Thyroid gland (tissue), 4 donors: ENCODE results near the gene PPIL4. TPM values are rescaled to one million over a fixed set of nuclear protein-coding genes. Genes with fewer than 3 reads are reported as not detected.
"Not testable (repeated sequence)": the region's sequence is repeated elsewhere in the genome, so short reads cannot be mapped to it uniquely, and the experiment has no call there.

Experiments
- DNase-seq, 2 donors: peaks; one replicate each; pipeline ENCODE4 v3.0.0-alpha.2; 2019
- H3K27ac ChIP-seq, 3 donors: fragments of 200-600 bp; sonication (generic); 1 replicate in 2 of 3; 2 replicates in 1 of 3; pipeline ENCODE4 v1.5.1; 2016 to 2019; ENCODE audit warnings: mild to moderate bottlenecking in 1 of 3, moderate library complexity in 1 of 3
- H3K27me3 ChIP-seq: fragments of 200-600 bp; sonication (generic); one replicate; pipeline ENCODE4 v1.5.1; 2019
- H3K36me3 ChIP-seq, 2 donors: fragments of 200-600 bp; sonication (generic); one replicate each; pipeline ENCODE4 v1.5.1; 2016 to 2019
- H3K4me1 ChIP-seq, 2 donors: fragments of 200-600 bp; sonication (generic); one replicate each; pipeline ENCODE4 v1.5.1; 2017 to 2019
- H3K4me3 ChIP-seq, 3 donors: fragments of 200-600 bp; sonication (generic); replicated peaks in 1 of 3; 1 replicate in 2 of 3; 2 replicates in 1 of 3; pipeline ENCODE4 v1.5.1; 2016; ENCODE audit warnings: mild to moderate bottlenecking in 1 of 3
- H3K9me3 ChIP-seq: fragments of 200-600 bp; sonication (generic); one replicate; pipeline ENCODE4 v1.5.1; 2017
- CTCF ChIP-seq, 6 experiments: fragments of 200-600 bp in 3 of 6; fragments of 450-650 bp in 3 of 6; sonication (generic) in 3 of 6; IDR thresholded peaks; one replicate each; pipeline ENCODE4 v1.5.1; 2016 to 2019; ENCODE audit warnings: antibody characterized with exemption in 6 of 6, mild to moderate bottlenecking in 2 of 6, inconsistent platforms in 1 of 6, moderate library complexity in 1 of 6
- POLR2A ChIP-seq, 2 donors: fragments of 450-650 bp; IDR thresholded peaks; one replicate each; pipeline ENCODE4 v1.6.1; 2017; ENCODE audit warnings: antibody characterized with exemption in 2 of 2, mild to moderate bottlenecking in 2 of 2, moderate library complexity in 1 of 2
- whole genome bisulfite sequencing, 2 donors: methylation state at CpG; one replicate each; pipeline ENCODE4 v1.1.5; 2017; 5-methylcytosine and 5-hydroxymethylcytosine counted together
- intact Hi-C: fragments of 100-400 bp; cut with DNase I; formaldehyde crosslinking; loops from one replicate; pipeline ENCODE4 v1.15.1; 2023
- total RNA-seq, 4 donors: library from RNA; depleted of rRNA; stranded (reverse); fragments of >200 nt; gene quantifications; one replicate each; pipeline ENCODE4 v1.2.3, GENCODE V29; 2016

The PPIL4 gene
- total RNA-seq, 4 donors from 2014 or later, result 42.4 to 57.2 (median 48.4) TPM

DNA sequence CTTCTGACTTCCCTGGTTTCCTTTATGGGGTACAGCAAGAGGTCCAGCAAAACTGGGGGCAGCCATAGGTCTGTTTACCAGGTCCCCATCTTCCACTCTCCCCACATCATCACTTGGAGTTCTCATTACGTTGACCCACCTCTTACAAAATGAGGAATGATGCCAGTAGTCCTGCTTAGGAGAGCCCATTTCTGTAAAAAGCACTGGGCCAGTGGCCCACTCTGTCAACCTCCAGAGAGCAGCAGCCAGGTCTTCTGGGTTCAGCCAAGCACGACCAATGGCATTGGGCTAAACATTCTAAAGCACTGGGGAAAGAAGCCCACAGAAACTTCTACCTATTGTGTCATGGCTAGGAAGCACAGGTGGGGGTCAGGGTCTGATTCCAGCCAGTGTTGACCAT, 74.9 kb downstream of the PPIL4 start:
- Histone ChIP-seq H3K4me1 (peaks cover 16 to 35% of the 10 kb centered on the region in 2 donors), H3K4me3 (no peak overlapping the region), H3K9me3 (no peaks in the 10 kb centered on the region), H3K36me3 (no peaks in the 10 kb centered on the region), H3K27ac (peak overlapping the region; percentile 48 to 75 (median 55)), H3K27me3 (no peaks in the 10 kb centered on the region)
- peak; percentile 80 for DNase-seq
- no peak for TF ChIP-seq CTCF (IDR thresholded peaks at IDR 0.05)
- TF ChIP-seq POLR2A (IDR thresholded peaks at IDR 0.05), result no peak
- intact Hi-C loops, result no loop called here
- WGBS, 2 donors, result 38 to 48% methylated on average over 1 to 2 of the region's 2 CpGs

- Histone ChIP-seq H3K36me3 (no peaks in the 10 kb centered on the region), H3K4me3 (no peak overlapping the region), H3K27ac (no peak overlapping the region), H3K9me3 (no peaks in the 10 kb centered on the region), H3K27me3 (no peaks in the 10 kb centered on the region), H3K4me1 (peaks cover 25 to 43% of the 10 kb centered on the region in 2 donors)
- DNase-seq, result no peak
- TF ChIP-seq CTCF (IDR thresholded peaks at IDR 0.05) (no peak), POLR2A (IDR thresholded peaks at IDR 0.05) (no peak)
- WGBS, 2 donors, result 88 to 91% methylated on average over 2 of the region's 2 CpGs
- intact Hi-C loops, result no loop called here
Observed at GRCh38 chr6:149468179-149468578, 77.7 kb downstream of the PPIL4 start.

DNA sequence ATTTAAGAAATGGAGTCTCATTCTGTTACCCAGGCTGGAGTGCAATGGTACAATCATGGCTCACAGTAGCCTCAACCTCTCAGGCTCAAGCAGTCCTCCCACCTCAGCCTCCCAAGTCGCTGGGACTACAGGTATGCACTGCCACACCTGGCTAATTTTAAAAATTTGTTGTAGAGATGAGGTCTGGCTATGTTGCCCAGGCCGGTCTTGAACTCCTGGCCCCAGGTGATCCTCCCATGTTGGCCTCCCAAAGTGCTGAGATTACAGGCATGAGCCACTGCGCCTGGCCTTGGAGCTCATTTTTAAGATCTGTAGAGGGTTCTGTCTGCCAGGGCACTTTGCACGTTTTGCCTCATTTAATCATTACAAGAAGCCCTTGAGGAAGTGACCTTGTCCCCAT, 78.6 kb downstream of the PPIL4 start:
- H3K4me3 ChIP-seq, result no peak overlapping the region
- DNase-seq, result no peak
- no peaks in the 10 kb centered on the region for H3K9me3 ChIP-seq
- H3K36me3 ChIP-seq, result no peaks in the 10 kb centered on the region
- H3K27me3 ChIP-seq, result no peaks in the 10 kb centered on the region
- TF ChIP-seq CTCF (IDR thresholded peaks at IDR 0.05) (no peak), POLR2A (IDR thresholded peaks at IDR 0.05) (no peak)
- peaks cover 19 to 35% of the 10 kb centered on the region in 2 donors for H3K4me1 ChIP-seq
- intact Hi-C loops, result no loop called here
- WGBS, 2 donors, result 79 to 93% methylated on average over 4 of the region's 4 CpGs
- no peak overlapping the region for H3K27ac ChIP-seq

- intact Hi-C loops, result no loop called here
- Histone ChIP-seq H3K9me3 (no peaks in the 10 kb centered on the region), H3K4me3 (no peak overlapping the region), H3K27me3 (no peaks in the 10 kb centered on the region), H3K27ac (peak overlapping the region in 1 of 3 donors; percentile 9), H3K36me3 (no peaks in the 10 kb centered on the region), H3K4me1 (peaks cover 23 to 26% of the 10 kb centered on the region in 2 donors)
- DNase-seq, result peak in 1 of 2 donors; percentile 23
- TF ChIP-seq CTCF (IDR thresholded peaks at IDR 0.05) (no peak), POLR2A (IDR thresholded peaks at IDR 0.05) (no peak)
- 35 to 39% methylated on average over 8 of the region's 8 CpGs for WGBS, 2 donors
Observed at GRCh38 chr6:149464411-149464810, 81.4 kb downstream of the PPIL4 start.

- peak in 1 of 2 donors; percentile 40 for DNase-seq
- WGBS, 2 donors, result 26 to 40% methylated on average over 4 of the region's 4 CpGs
- Histone ChIP-seq H3K4me1 (peaks cover 23 to 26% of the 10 kb centered on the region in 2 donors), H3K27ac (peak overlapping the region in 2 of 3 donors; percentile 9 to 40), H3K4me3 (no peak overlapping the region), H3K27me3 (no peaks in the 10 kb centered on the region), H3K36me3 (no peaks in the 10 kb centered on the region), H3K9me3 (no peaks in the 10 kb centered on the region)
- intact Hi-C loops, result no loop called here
- no peak for TF ChIP-seq CTCF (IDR thresholded peaks at IDR 0.05)
- no peak for TF ChIP-seq POLR2A (IDR thresholded peaks at IDR 0.05)
Observed at GRCh38 chr6:149463781-149464180, 82.1 kb downstream of the PPIL4 start.

DNA sequence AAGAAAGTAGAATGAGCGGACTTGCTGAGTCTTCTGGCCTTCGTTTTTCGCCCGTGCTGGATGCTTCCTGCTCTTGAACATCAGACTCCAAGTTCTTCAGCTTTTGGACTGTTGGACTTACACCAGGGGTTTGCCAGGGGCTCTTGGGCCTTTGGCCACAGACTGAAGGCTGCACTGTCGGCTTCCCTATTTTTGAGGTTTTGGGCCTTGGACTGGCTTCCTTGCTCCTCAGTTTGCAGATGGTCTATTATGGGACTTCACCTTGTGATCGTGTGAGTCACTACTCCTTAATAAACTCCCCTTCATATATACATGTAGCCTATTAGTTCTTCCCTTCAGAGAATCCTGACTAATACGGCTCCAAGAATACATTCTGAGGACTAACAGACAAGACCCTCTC, 83.1 kb downstream of the PPIL4 start:
- H3K27ac ChIP-seq, H3K36me3 ChIP-seq, H3K9me3 ChIP-seq, intact Hi-C loops, H3K4me3 ChIP-seq, H3K27me3 ChIP-seq, DNase-seq: not testable (repeated sequence)
- WGBS, 2 donors, result 94 to 95% methylated on average over 7 of the region's 7 CpGs
- H3K4me1 ChIP-seq, result peaks cover 23 to 27% of the 10 kb centered on the region in 2 donors
